Sciatic nerve (tissue), 2 donors: ENCODE measurements around the gene TIAM1. TPM values are rescaled to one million over a fixed set of nuclear protein-coding genes. Genes with fewer than 3 reads are reported as not detected.

Experiments
- ATAC-seq: fragments of 200-7000 bp; cut with Tn5 transposase; one replicate; pipeline ENCODE4 v1.9.1; 2020; ENCODE audit warnings: mild to moderate bottlenecking, moderate library complexity
- DNase-seq: peaks from one replicate; pipeline ENCODE4 v3.0.0-alpha.2; 2020; ENCODE audit warnings: low spot score
- intact Hi-C: fragments of 100-400 bp; cut with DNase I; formaldehyde crosslinking; loops from one replicate; pipeline ENCODE4 v1.14.2; 2022
- total RNA-seq: library from RNA; stranded (reverse); fragmentation: NEBNext Ultra II Directional; extraction: Animal tissue kit (Norgen Biotek cat#: 25700); gene quantifications from one replicate; pipeline ENCODE4 v1.2.1, GENCODE V29; 2021
- donor health status: DM: no; HTN: no; CAD: no.
- donor health status: DM: no; HTN: no; CAD: no.

The TIAM1 gene
- total RNA-seq, 1 donor from 2014 or later, result 40.2 TPM

DNA sequence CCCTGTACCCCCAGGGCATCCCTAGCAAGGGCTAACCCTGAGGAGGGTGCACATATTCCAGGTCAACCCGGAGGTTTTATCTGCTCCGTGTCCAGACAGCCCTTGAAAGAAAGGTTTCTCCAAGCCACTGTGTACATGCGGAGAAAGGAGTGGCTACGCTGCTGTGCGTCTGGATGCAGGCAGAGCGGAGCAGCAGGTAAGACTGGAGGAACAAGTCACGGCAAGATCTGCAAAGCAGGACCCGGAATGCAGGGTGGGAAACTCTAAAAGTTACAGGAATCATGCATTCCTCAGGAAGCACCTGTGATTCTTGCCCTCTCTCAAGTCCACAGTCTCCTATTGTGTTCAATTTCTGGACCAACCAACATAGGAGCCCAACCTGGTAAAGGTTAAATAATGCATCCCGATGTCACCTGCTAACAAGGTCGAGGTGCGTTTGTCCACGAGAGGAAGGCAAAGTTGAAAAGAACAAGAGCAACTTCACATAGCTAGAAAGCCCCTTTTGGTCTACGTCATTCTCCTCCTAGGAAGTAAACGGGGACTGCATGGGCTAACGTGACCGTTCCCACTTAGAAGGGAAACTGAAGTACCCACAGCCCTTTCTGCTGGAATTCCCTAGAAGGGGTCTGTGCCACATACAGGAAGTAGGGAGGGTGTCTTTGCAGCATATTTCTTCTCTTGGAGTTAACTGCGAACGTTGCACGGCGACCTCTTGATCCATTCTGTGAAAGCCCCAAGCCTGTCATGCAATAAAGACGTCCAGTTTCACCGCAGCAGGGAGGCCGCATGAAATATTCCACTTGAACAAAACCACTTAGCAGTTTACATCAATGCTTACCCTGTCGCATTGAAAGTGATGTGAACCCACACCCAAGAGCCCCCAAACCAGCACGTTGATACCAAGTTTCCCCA lies 5.8 kb downstream of the TIAM1 start:
- DNase-seq (no peak), ATAC-seq (no peak)
- intact Hi-C loops, result no loop called here

DNA sequence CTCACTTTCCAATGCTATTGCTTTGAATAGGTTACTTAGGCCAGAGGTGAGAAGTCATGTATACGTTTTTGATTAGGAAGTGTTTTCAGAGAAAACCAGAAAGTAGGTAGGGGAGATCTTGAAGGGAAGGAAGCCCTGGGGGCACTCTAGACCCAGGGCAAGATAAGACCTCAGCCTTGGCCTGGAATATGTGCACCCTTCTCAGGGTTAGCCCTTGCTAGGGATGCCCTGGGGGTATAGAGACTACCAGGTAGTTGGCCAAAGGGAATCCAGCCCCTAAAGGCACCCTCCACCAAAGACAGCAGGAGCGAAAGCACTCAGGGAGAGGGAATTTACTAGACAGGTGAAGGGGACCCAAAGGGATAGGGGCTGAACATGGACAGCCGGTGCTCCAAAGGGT lies 7.0 kb downstream of the TIAM1 start:
- ATAC-seq, result no peak
- intact Hi-C loops, result no loop called here
- DNase-seq, result no peak

DNA sequence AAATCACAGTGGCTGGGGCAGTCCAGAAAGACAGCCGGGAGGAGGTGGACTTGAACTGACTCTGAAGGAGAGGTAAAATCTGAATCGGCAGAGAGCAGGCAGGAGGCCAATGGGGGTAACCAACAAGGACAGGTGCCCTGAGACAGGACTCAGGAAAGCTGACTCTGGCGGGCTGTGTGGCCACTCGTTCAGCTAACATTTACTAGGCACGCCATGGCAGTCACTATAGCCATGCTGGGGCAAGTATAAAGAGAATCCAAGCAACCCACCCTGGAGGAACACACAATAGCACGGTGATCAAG lies 7.4 kb downstream of the TIAM1 start:
- intact Hi-C loops, result no loop called here
- ATAC-seq, result no peak
- DNase-seq, result no peak

DNA sequence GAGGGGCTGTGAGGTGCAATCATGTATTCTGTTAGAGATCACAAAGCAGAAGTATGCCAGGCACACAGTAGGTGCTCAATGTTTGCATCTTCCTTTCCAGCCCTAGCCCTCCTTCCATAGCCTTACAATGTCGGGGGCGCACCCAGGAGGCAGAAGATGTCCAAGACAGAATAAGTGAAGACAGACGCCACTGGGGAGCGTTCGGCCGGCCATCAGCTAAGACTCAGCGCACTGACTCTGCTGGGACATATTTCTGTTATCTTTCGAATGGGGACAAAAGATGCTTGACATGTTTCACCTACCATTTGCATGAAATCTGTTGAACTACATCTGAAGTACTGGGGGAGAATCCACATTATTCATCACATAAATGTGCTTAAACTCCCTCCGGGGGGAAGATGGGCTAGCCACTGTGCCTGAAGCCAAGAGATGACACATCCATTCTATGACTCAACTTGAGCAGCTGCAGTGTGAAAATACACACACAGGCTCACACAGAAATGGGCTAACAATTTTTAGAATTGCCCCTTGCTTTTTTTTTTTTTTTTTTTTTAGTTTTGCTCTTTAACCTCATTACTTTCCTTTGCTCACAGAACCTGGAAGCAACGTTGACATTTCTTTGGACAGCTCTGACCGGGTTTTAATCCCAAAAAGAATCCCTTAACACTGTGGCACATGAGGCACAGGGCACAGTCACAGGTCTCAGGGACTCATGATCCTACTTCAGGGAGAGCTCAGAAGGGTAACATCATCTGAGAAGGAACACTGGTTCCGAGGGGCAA lies 7.9 kb downstream of the TIAM1 start:
- DNase-seq (no peak), ATAC-seq (peak; percentile 91)
- intact Hi-C loops, result no loop called here

DNA sequence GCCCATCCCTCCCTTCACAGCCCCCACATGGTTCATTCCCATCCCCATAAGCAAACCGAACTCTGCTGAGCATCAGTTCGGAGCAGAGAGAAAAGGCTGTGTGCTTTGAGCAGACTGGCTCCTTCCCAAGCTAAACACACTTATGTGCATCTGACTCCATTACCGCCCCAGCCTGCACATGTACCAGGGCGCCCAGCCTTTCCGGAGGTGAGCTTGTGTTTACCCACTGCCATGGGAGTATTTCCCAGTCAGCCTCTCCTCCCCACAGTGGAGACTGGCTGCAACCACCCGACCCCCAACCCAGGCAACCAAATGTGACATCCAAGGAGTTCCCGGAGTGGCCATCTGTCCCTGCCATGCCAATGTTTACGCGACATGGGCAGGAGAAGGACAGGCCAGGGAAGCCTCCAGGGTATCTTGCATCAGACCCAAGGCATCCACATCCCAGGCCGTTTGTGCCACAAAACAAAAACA lies 9.4 kb downstream of the TIAM1 start:
- ATAC-seq, result peak; percentile 25
- DNase-seq, result no peak

DNA sequence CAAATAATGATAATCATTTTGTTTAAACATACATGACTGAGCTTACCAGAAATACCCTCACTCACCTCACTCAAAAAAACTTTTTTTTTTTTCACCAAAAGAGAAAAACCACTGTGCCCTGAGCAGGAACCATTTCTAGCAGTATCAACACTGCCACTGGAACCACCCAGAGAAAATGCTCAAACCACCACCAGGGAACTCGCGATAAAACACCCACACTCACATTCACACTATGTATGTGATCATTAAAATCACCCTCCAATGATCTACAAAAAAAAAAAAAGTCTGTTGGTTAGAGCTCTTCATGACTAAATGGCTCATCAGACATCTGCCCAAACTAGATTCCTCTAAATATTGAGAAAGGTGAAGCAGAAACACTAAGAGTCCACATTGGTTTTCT lies 11.5 kb downstream of the TIAM1 start:
- intact Hi-C loops, result no loop called here
- ATAC-seq (no peak), DNase-seq (no peak)

More for the DNA sequence above, 9.4 kb downstream of the TIAM1 start:
- intact Hi-C loops, result no loop called here

DNA sequence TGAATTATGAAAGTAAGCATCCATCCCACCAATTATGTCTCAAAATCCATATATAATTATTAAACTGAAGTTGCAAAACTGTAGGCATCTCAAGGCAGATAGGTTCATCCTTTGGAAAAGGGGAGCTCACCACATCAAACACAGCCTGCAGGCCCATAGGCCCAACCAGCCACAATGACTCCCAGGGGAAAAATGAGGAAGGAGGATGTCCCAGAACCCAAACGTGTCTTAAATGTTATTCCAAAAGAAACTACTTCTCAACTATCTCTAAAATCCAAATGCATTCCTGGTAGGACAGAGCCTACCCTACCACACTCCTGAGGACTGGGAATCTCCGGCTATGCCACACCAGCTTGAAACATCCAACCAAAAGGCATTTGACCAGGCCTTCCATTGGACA lies 12.8 kb downstream of the TIAM1 start:
- ATAC-seq, result no peak
- intact Hi-C loops, result no loop called here
- DNase-seq, result no peak

DNA sequence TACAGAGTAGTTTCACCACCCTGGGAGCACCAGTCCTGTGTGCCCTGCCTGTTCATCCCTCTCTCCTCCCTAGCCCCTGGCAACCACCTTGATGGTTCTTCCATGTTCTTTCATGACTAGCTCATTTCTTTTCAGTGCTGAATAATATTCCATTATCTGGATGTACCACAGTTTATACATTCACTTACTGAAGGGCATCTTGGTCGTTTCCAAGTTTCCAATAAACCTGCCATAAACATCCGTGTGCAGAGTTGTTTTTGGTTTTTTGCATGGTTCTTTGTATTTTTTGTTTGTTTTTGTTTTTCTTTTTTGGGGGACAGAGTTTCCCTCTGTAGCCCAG lies 13.9 kb downstream of the TIAM1 start:
- no peak for DNase-seq
- no peak for ATAC-seq
- intact Hi-C loops, result no loop called here

DNA sequence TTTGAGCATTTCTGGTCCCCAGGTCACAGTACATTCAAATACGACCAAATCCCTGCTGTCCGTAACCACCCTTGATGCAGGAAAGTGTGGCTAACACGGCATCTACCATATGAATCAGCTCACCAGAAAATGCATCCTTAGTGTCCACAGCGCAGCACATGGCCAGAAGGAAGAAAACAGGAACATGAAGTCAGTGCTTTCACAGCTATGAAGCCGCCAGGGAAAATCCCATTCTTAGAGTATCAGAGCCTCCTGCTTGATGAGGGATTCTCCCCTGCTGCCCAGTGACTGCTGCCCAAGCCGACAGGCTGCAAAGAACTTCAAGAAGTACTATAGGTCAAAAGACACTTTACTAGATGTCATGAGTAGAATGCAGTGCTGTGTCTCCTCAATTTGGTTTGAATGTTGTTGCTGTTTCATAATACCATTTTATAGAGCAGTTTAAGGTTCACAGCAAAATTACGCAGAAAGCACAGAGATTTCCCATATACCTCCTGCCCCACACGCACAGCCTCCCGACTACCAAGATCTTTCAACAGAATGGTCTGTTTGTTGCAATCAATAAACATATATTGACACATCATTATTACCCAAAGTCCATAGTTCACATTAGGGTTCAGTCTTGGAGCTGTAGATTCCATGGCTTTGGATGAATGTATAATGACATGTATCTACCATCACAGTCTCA lies 14.5 kb downstream of the TIAM1 start:
- no peak for DNase-seq
- no peak for ATAC-seq
- intact Hi-C loops, result no loop called here

DNA sequence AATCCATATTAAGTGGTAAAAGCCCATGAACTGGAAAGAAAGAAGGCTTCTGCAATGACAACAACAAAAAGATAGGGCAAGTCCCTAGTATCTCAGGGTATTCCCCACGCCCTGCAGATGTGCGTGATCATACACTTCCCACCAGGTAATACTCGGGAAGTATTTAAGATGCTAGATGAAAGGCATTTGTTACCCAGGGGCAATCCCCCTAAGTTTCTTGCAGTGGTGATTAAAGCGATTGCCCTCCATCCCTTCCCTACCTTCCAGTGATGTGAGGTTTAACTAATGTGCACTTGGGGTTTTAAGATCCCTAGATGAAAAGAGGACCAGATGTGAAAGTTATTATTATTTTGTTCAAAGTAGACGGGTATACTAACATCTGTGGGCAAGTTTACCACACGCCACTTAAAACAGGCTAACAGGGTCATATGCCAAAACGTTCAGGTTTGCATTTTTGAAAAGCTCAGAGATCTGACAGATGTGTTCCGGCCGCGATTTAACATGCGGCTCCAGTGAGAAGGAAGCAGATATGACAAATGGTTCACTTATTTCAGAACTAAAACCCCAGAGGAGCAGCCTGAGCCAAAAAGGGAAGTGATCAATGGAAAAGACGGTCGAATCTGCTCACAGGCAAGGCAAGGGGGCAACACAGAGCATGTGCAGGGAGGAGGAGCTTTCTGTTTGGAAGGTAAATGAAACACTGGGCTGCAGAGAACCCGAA lies 17.4 kb downstream of the TIAM1 start:
- DNase-seq (no peak), ATAC-seq (no peak)
- intact Hi-C loops, result no loop called here

DNA sequence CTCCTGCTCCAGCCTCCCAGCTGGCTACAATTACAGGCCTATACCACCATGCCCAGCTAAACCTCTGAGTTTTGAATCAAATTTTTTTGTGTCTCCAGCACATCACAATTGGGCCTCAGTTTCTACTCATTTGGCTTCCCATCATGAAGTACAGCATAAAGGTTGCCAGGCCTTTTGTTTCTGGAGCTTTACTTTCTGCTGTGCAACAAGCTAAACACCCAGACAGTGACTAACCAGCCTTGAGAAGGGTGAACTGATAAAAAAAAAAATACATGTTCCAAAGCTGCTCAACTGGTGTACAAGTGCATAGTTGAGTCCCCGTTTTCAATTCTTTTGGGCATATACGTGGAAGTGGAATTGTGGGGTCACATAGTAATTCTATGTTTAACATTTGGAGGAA lies 25.1 kb downstream of the TIAM1 start:
- DNase-seq (no peak), ATAC-seq (no peak)
- intact Hi-C loops, result no loop called here

DNA sequence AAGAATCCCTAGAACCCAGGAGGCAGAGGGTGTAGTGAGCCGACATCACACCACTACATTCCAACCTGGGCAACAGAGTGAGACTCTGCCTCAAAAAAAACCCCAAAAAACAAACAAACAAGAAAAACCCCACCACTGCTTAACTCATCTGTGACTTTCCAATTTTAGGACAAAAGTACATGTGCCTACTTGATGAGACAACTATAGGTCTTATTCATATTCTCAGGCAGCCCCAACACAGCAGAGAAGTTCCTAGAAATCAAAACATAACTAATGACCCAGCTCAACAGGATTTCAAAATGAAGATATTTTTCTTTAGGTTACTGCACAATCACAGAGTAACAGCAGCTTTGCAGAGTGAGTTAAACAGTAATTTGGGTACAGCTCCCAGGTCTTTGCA lies 26.4 kb downstream of the TIAM1 start:
- DNase-seq, result no peak

DNA sequence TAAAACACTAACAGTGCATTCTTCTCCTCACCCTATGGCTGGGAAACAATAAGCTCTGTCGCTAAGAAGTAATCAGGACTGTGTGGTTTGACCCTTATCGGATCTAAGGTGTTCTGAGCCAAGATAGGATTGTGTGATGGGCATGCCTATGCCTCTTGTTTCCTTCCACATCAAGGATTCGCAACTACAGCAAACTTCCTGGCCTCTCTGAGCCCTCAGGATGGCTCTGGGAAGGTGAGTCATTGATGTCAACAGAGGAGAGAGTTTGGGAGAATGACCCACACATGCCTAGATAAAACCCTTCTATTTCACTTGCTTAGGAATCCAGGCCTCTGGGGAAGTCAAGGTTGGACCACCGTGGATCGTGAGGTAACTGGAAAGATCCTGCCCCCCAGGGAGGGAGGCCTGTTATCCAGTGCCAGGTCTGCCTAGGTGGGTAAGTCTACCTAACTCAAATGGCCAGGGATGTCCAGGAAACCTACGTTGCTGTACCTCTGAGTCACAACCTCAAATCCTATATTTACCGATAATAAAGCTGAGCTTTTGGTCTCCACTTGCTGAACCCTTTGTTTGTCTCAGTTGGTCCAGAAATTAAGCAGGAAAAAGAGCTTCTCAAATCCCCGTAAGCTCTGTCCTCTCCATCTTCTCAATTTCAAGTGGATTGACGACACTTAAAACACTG lies 27.4 kb downstream of the TIAM1 start:
- ATAC-seq (no peak), DNase-seq (no peak)
- intact Hi-C loops, result no loop called here

More for the DNA sequence above, 26.4 kb downstream of the TIAM1 start:
- ATAC-seq, result no peak
- intact Hi-C loops, result no loop called here

DNA sequence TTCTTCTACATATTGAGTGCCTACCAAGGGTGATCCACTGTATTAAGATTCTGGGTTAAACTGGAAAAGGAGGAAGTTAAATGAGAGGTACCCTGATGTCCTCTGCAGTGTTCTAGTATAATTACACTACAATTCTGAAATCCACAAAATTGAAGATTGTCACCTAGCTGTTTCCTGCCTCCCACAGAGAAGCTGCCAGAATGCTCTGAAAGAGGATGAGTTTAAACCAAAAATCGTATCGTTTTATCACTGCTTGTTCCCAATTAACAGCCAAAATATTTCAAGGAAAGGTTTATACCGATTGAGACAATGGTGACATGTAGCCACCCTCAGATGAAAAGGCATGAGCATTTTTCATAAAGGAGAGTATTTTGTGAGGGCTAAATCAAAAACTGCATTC lies 28.0 kb downstream of the TIAM1 start:
- intact Hi-C loops, result no loop called here
- no peak for DNase-seq
- ATAC-seq, result no peak

DNA sequence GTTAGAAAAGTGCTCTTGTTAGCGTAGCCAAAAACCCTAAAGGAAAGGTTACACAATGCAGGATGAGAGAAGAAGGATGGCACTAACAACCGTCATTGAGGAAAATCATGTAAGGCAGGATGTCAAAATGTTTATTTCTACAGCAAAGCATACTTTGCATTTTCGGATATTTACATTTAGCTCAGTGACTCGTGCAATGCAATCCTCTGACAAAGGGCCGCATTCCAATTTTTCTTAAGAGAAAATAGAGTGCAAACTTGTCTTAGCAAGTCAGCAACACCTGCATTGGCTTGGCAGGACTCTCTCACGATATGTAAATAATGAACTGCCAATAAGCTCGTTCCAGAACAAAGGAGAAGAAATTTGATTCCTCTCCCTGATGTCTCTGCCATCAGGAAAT lies 33.3 kb downstream of the TIAM1 start:
- ATAC-seq, result no peak
- intact Hi-C loops, result no loop called here
- no peak for DNase-seq

DNA sequence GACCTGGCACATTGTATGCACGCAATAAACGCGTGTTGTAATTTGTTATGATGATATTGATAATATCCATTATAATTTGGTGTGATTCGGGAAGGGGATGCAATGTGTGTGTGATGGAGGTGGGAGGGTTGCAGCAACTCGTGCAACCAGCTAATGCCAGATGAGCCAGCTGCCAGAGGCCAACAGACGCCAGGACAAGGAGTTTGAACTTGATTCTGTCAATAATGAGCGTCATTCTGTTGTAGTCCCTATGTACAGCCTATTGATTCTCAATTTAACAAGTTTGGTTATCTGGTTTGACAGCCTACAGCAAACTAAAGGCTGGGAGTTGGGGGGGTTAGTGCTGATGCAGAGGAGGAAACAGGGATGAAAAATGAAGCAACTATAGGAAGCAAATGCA lies 35.5 kb downstream of the TIAM1 start:
- intact Hi-C loops, result no loop called here
- ATAC-seq, result no peak

DNA sequence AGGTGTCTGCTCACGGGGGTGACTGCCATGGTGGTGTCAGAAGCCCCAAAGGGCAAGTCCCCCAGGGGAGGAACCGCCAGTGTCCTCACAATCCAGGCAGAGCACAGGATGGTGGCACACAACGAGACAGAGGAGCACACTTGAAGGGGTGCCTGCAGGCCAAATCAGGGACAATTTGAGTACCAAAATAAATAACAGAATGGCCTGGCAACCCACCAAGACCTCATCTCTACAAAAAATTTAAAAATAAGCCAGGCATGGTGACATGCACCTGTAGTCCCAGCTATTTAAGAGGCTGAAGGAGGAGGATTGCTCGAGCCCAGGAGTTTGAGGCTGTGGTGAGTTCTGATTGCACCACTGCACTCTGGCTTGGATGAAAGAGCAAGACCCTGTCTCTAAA lies 38.2 kb downstream of the TIAM1 start:
- no peak for ATAC-seq
- intact Hi-C loops, result no loop called here
- no peak for DNase-seq

More for the DNA sequence above, 35.5 kb downstream of the TIAM1 start:
- no peak for DNase-seq

DNA sequence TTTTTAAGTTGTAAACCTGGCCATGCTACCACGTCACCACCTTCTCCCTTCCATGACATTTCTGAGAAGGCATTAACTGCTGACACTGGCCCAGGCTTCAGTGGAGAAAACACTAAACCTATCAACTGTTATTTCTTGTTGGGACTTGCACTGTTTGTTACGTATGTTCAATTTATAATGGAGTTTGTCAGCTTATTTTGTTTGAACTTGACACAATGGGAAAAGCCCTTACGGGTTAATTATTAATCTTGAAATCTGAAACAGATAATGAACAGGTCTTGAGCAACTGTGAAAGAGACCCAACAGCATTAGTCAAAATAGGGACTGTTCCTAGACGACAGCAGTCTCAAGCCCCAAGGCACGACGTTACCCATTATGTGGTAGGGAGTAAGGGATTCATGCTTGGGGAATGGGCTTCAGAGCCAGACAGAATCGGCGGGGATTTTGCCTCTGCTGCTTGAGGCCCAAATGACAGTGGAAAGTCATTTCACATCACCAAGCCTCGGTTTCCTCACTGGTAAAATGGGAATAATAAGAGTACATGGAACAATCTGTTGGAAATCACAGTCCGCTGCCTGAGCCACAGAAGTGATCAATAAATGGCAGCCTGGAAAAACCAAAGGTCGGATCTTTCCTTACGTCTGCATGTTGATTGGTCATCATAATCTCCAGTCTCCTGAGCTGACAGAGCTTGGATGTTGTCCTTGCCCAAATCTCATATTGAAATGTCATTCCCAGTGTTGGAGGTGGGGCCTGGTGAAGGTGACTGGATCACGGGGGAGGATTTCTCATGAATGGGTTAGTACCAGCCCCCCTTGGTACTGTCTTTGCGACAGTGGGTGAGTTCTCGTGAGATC lies 44.5 kb downstream of the TIAM1 start:
- ATAC-seq (no peak), DNase-seq (no peak)
- intact Hi-C loops, result no loop called here
